Cardiac muscle cell (in vitro differentiated cells and primary cell): ENCODE measurements around the gene SLX1B. TPM values are rescaled to one million over a fixed set of nuclear protein-coding genes. Genes with fewer than 3 reads are reported as not detected.
"Not testable (repeated sequence)": the region's sequence is repeated elsewhere in the genome, so short reads cannot be mapped to it uniquely, and the experiment has no call there.

Experiments
- DNase-seq, 2 donors: peaks; one replicate each; pipeline versions ENCODE4 v3.0.0 to v3.0.0-alpha.2; 2010 to 2017; ENCODE audit warnings: low read depth in 1 of 2, low spot score in 1 of 2
- H3K27ac ChIP-seq: fragments of 200-600 bp; sonication (generic); 2 replicates; pipeline ENCODE4 v1.5.1; 2016
- H3K27me3 ChIP-seq: fragments of 200-600 bp; sonication (generic); 2 replicates; pipeline ENCODE4 v1.6.0; 2016; ENCODE audit warnings: control low read depth
- H3K36me3 ChIP-seq: fragments of 200-600 bp; sonication (generic); 2 replicates; pipeline ENCODE4 v1.5.1; 2016; ENCODE audit warnings: control low read depth
- H3K4me1 ChIP-seq: fragments of 200-600 bp; sonication (generic); 2 replicates; pipeline ENCODE4 v1.8.1; 2017; ENCODE audit warnings: low read depth, mild to moderate bottlenecking, mixed run types
- H3K4me3 ChIP-seq: fragments of 200-600 bp; sonication (generic); 2 replicates; pipeline ENCODE4 v1.5.1; 2016; ENCODE audit warnings: mild to moderate bottlenecking
- H3K9me3 ChIP-seq: fragments of 200-600 bp; sonication (generic); 2 replicates; pipeline ENCODE4 v1.5.1; 2017; ENCODE audit warnings: low read depth, mild to moderate bottlenecking, control low read depth
- polyA plus RNA-seq: library from polyadenylated mRNA; unstranded; fragments of >200 nt; fragmentation: Nextera tagmentation; extraction: Ambion mirVana; gene quantifications from 2 replicates; pipeline ENCODE4 v1.2.1, GENCODE V29; 2016
- total RNA-seq: library from RNA; depleted of rRNA; stranded (reverse); fragments of >200 nt; gene quantifications from 2 replicates; pipeline ENCODE4 v1.2.3, GENCODE V29; 2016

SLX1B gene
- total and polyA plus RNA-seq, 2 experiments from 2014 or later, result 18.8 to 31.1 TPM

- not testable (repeated sequence) for H3K27ac ChIP-seq, H3K4me3 ChIP-seq, H3K4me1 ChIP-seq, H3K27me3 ChIP-seq, DNase-seq, H3K9me3 ChIP-seq, H3K36me3 ChIP-seq
Measured at GRCh38 chr16:29472065-29472464, 17.7 kb downstream of the SLX1B start.

- not testable (repeated sequence) for H3K4me3 ChIP-seq, H3K9me3 ChIP-seq, DNase-seq, H3K4me1 ChIP-seq, H3K27ac ChIP-seq, H3K27me3 ChIP-seq, H3K36me3 ChIP-seq
Measured at GRCh38 chr16:29482276-29482675, 27.9 kb downstream of the SLX1B start.

GRCh38 chr16:29506308-29506707 is 52.0 kb downstream of the SLX1B start, which contains the start of gene NPIPB12:
Gene NPIPB12, minus strand, starts transcription at chr16:29506408.
- H3K9me3 ChIP-seq, H3K4me1 ChIP-seq, H3K36me3 ChIP-seq, H3K27me3 ChIP-seq, DNase-seq, H3K27ac ChIP-seq, H3K4me3 ChIP-seq: not testable (repeated sequence)

Other genes with a start within 250 kb of the SLX1B start
- 0.74 and 0.77 TPM in 2 replicates for gene NPIPB11, start 47.8 kb upstream of the SLX1B start, total RNA-seq
- 1.1 and 2.0 TPM in 2 replicates for gene NPIPB11, start 47.8 kb upstream of the SLX1B start, polyA plus RNA-seq
- gene BOLA2, start 182 bp upstream of the SLX1B start, total RNA-seq, result 17.1 and 27.0 TPM in 2 replicates
- 6.6 and 7.6 TPM in 2 replicates for gene BOLA2, start 182 bp upstream of the SLX1B start, polyA plus RNA-seq
- 0.42 and 7.0 TPM in 2 replicates for gene SULT1A4, start 5.4 kb downstream of the SLX1B start, total RNA-seq
- gene SULT1A4, start 5.4 kb downstream of the SLX1B start, polyA plus RNA-seq, result 2.5 and 2.7 TPM in 2 replicates
- 8.0 and 13.2 TPM in 2 replicates for gene NPIPB12, start 51.9 kb downstream of the SLX1B start, total RNA-seq
- gene NPIPB12, start 51.9 kb downstream of the SLX1B start, polyA plus RNA-seq, result 26.4 and 31.4 TPM in 2 replicates
- 0.60 and 1.5 TPM in 2 replicates for gene SPN, start 208.7 kb downstream of the SLX1B start, total RNA-seq
- gene SPN, start 208.7 kb downstream of the SLX1B start, polyA plus RNA-seq, result 0.85 and 1.1 TPM in 2 replicates
- 223 and 268 TPM in 2 replicates for gene QPRT, start 224.6 kb downstream of the SLX1B start, total RNA-seq
- gene QPRT, start 224.6 kb downstream of the SLX1B start, polyA plus RNA-seq, result 213 and 266 TPM in 2 replicates